OCI-LY3 (cell line): ENCODE measurements around the gene VCAN.

Source experiments
- CTCF ChIP-seq: fragments of 200-600, 300-600 bp; sonication (generic); IDR thresholded peaks from 2 replicates; pipeline ENCODE4 v1.5.1; 2014; ENCODE audit warnings: antibody characterized with exemption, low read length, low read depth
- EZH2phosphoT487 ChIP-seq: fragments of 200-600 bp; shearing (Covaris generic); IDR thresholded peaks from 2 replicates; pipeline ENCODE4 v1.6.1; 2018; ENCODE audit warnings: antibody characterized with exemption, mixed run types, low read depth

GRCh38 chr5:83447533-83447932 lies 24.0 kb upstream of the VCAN start:
- no peak for TF ChIP-seq CTCF
- no peak for TF ChIP-seq EZH2phosphoT487
